Right renal cortex interstitium (tissue), 3 donors: ENCODE measurements around the gene FCER1G. TPM values are rescaled to one million over a fixed set of nuclear protein-coding genes. Genes with fewer than 3 reads are reported as not detected.

Experiments
- DNase-seq, 3 donors: peaks; one replicate each; pipeline ENCODE4 v3.0.0-alpha.2; 2013; ENCODE audit warnings: low read depth in 3 of 3, low spot score in 2 of 3
- polyA plus RNA-seq, 3 donors: library from polyadenylated mRNA; unstranded; fragments of 120-200 nt; gene quantifications; one replicate each; pipeline ENCODE4 v1.2.1, GENCODE V29; 2013; ENCODE audit not compliant: insufficient read length in 3 of 3

FCER1G gene
- 10 to 100 TPM; 13.8 to 15.6 (median 14.4) TPM for polyA plus RNA-seq

GRCh38 chr1:161215076-161215475 lies at the start of gene FCER1G:
Gene FCER1G (plus strand): TSS chr1:161215295. CDS start chr1:161215322, 27 bp downstream.
- DNase-seq, result no peak

GRCh38 chr1:161165742-161166668 lies 49.1 kb upstream of the FCER1G start, which contains the start of gene PPOX:
Gene PPOX (plus strand): TSS chr1:161166426. CDS start chr1:161166848, 422 bp downstream.
- DNase-seq, result peak; percentile 93 to 98 (median 93)

GRCh38 chr1:161166669-161167548 lies 48.2 kb upstream of the FCER1G start:
- DNase-seq, result no peak

DNA sequence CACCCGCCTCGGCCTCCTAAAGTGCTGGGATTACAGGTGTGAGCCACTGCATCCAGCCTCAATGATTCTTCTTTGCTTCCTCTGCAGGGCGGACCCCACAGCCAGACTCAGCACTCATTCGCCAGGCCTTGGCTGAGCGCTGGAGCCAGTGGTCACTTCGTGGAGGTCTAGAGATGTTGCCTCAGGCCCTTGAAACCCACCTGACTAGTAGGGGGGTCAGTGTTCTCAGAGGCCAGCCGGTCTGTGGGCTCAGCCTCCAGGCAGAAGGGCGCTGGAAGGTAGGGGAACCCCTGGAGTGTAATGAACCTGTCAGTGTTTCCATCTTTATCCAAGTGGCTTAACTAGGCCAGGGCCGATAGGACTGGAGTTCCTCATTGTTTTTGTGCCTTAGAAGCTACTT lies 46.2 kb upstream of the FCER1G start:
- no peak for DNase-seq

GRCh38 chr1:161171191-161171590 lies 43.9 kb upstream of the FCER1G start:
- no peak for DNase-seq

DNA sequence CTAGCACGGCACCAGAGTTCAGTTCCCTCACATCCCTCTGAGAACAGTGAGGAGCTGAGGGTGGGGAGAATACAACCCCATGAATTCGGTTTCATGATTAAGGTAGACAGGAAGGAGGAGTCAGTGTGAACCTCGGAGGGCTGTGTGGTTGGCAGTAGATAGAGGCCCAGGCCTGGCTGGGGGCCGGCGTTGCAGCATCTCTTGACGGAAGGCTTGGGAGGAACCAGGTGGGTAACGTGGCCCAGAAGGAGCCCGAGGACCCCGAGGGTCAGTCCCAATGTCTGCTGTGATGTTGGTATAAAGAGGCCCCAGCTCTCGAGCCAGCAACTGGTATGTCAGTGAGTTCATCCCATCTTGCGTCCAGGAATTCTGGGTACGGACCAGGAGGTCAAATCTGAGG lies 43.4 kb upstream of the FCER1G start:
- no peak for DNase-seq

DNA sequence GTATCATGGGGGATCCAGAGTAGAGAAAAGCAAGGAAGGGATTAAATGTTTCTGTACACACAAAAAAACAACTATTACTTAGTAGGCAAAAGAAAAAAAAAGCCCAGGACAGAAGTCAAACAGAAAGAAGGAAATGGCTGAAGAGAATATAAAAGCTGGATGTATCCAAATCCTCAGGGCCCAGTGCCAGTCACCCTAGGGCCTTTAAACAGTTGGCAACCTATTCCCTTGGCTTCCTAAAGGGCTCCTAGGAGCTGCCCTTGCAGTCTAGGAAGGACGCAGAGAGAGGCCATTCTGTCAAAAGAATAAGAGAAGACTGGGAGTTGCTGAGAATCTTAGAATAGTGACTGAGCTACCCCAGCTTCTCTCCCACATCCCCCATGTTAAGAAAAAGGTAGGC lies 42.7 kb upstream of the FCER1G start:
- no peak for DNase-seq

GRCh38 chr1:161172776-161173376 lies 42.2 kb upstream of the FCER1G start:
- DNase-seq, result no peak

- DNase-seq, result no peak
Measured at GRCh38 chr1:161173711-161174110, 41.4 kb upstream of the FCER1G start.

- no peak for DNase-seq
Measured at GRCh38 chr1:161174911-161175310, 40.2 kb upstream of the FCER1G start.

DNA sequence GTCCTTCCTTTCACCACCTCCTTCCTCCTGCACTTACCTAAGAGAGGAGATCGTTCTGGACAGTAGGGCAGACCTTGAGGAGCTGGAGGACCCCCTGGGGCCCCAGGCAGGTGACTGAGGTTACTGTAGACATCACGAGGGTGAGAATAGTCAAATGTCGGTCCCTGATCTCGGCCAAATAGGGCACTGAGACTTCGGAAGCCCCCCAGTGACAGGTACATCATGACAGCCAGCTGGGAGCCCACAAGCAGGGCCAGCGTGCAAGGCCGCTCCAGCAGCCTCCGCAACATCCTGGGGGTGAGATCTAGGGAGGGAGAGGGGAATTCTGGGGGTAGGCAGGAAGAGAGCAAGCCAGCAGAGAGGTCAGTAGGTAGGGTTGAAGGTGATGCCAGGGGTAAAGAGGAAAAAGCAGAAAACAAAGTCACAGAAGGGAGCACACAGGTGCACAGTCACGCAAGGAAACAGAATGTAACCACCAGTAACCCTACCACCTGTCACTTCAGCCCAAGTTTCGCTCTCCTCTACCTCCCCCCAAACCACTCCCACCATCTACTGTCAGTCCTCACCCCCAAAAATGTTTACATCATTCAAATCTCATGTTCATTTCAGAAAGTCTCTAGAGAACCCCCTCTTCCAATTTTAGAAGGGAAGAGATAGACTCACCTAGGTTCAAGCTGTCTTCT lies 39.2 kb upstream of the FCER1G start:
- DNase-seq, result no peak

DNA sequence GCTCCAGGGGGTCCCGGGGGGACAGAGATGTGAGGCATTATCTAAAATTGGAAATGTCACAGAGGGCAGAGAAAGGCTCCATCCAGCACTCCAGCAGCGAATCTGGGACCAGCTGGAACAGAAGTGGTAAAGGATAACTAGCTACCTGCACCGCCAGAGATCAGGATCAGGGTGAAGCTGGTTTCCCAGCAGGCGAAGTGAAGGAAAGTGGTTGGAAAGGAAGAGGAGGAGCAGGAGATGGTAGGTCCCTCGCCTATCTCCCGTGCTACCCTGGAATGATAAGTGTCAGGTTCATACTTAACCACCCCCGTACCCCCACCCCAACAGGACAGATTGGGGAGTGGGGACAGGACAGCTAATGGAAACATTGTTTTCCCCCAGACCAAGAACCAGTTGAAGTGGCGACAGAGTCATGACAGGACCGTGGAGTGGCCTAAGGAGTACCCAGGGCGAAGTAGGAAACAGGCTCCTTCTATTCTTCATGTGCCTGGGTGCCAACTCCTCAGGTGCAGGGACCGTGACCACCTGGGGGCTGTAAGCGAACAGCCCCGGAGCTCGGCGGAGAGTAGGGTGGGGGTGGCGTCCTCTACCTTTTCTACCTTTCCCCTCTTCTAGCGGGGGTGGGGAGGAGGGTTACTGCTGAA lies 38.5 kb upstream of the FCER1G start:
- DNase-seq, result no peak

GRCh38 chr1:161177112-161177935 lies 37.8 kb upstream of the FCER1G start, which contains the start of gene B4GALT3:
Gene B4GALT3 (minus strand): TSS chr1:161177507. CDS start chr1:161176060, 1,447 bp downstream.
- DNase-seq, result no peak

DNA sequence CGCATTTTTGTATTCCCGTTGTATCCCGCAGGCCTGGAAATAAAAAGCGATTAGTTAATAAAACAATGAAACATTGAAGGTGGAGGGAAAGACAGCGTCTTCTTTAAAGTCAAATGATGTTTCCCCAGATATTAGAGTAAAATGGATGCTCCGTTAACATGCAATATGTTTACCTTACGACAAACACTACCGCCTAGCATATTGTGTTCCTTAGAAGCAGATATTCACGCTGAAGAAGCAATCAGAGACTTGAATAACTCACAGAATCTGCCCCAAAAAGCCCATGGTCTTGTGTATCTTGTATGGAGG lies 37.2 kb upstream of the FCER1G start:
- no peak for DNase-seq

DNA sequence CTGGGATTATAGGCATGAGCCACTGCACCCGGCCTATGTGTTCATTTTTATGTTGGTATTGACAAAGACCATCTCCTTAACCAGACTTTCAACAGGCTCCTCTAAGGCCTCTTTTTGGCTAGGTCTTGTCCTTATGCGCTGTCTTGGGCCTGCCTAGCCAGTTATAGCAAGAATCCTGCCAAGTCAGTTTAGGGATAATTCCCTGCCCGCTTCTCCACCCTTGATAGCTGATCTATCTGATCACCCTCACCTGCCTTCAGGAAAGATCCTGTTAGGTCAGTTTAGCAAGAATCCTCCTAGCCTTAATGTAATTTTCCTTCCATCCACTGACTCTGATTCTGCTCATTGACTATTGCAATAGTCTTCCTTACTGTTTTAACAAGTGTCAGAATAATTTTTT lies 35.4 kb upstream of the FCER1G start:
- DNase-seq, result no peak

DNA sequence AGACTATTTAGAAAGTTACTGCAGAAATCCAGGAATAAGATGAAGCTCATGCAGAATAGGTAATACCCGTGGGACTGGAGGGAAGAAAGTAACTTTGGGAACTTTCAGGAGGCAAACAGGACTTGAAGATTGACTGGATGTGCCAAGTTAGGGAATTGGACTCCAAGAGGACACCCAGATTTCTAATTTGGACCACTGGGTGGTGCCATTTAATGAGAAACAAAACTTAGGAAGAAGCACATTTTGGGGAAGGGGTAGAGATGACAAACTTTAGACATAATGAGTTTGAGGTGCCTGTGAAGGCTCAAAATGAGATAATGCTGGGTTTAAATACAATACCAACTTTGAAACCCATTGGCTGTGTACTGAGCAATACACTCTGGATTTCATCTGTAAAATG lies 34.5 kb upstream of the FCER1G start:
- DNase-seq, result no peak

GRCh38 chr1:161182214-161182613 lies 32.9 kb upstream of the FCER1G start:
- no peak for DNase-seq

GRCh38 chr1:161185282-161185682 lies 29.8 kb upstream of the FCER1G start:
- no peak for DNase-seq

DNA sequence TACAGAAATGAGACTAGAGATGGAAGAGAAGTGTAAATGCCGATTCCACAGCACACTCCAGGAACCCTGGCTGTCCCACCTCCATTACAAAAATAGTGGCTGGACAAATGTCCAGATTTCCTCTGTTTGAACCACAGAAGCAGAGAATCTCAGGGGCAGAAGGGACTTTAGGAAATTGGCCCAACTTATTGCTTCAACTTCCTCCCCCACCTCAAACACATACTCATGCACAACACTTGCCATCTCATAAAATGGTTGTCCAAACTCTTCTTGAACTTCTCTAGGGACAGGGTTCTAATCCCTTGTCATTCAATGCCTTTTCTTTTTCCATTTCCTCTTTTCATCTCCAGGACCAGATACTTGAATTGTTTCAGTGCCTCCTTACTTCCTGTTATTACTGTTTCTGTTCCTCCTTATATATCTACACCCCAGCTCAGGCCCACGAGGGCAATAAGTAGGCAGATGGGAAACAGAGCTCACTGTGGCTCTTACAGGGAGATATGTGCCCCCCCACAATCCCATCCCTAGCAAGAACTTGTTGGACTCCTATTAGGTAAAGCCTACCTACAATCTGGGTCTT lies 29.3 kb upstream of the FCER1G start:
- no peak for DNase-seq
